Stomach smooth muscle (tissue), 2 donors: ENCODE data around the gene CYP46A1.
A peak's percentile ranks its signal among the peaks of the same experiment; 100 is the strongest.
"Not testable (repeated sequence)": the region's sequence is repeated elsewhere in the genome, so short reads cannot be mapped to it uniquely, and the experiment has no call there.

Experiments used
- H3K27ac ChIP-seq: one replicate; pipeline ENCODE4 v1.7.0; 2013; ENCODE audit warnings: mild to moderate bottlenecking, low read length, inconsistent platforms
- H3K27me3 ChIP-seq, 2 donors: one replicate each; pipeline ENCODE4 v1.7.0; 2013; ENCODE audit warnings: low read length in 2 of 2; ENCODE audit not compliant: insufficient read depth in 2 of 2, control insufficient read depth in 1 of 2
- H3K36me3 ChIP-seq, 2 donors: one replicate each; pipeline ENCODE4 v1.7.0; 2013; ENCODE audit warnings: low read length in 2 of 2; ENCODE audit not compliant: control insufficient read depth in 2 of 2, insufficient read depth in 2 of 2
- H3K4me1 ChIP-seq: one replicate; pipeline ENCODE4 v1.7.0; 2013; ENCODE audit warnings: low read length; ENCODE audit not compliant: control insufficient read depth, insufficient read depth
- H3K4me3 ChIP-seq, 2 donors: one replicate each; pipeline ENCODE4 v1.7.0; 2013; ENCODE audit warnings: low read length in 2 of 2
- H3K9ac ChIP-seq, 2 donors: one replicate each; pipeline ENCODE4 v1.7.0; 2013; ENCODE audit warnings: low read length in 2 of 2, mild to moderate bottlenecking in 1 of 2
- H3K9me3 ChIP-seq, 2 donors: one replicate each; pipeline ENCODE4 v1.7.0; 2013; ENCODE audit warnings: low read length in 2 of 2; ENCODE audit not compliant: control insufficient read depth in 2 of 2
- donor health status: healthy.
- donor health status: Pancreatic carcinoma.

CYP46A1 gene

GRCh38 chr14:99762911-99763310, 78.8 kb downstream of the CYP46A1 start:
- H3K4me3 ChIP-seq, H3K9ac ChIP-seq, H3K27me3 ChIP-seq, H3K36me3 ChIP-seq, H3K9me3 ChIP-seq: not testable (repeated sequence)
- peak overlapping the region; percentile 58 for H3K27ac ChIP-seq
- peaks cover 59% of the 10 kb centered on the region for H3K4me1 ChIP-seq

GRCh38 chr14:99763527-99764221, 79.6 kb downstream of the CYP46A1 start:
- H3K9ac ChIP-seq: no peak overlapping the region
- peaks cover 59% of the 10 kb centered on the region for H3K4me1 ChIP-seq
- H3K27me3 ChIP-seq: no peaks in the 10 kb centered on the region
- H3K9me3 ChIP-seq: no peaks in the 10 kb centered on the region
- no peak overlapping the region for H3K4me3 ChIP-seq
- peak overlapping the region; percentile 58 for H3K27ac ChIP-seq
- H3K36me3 ChIP-seq: peaks cover 0 to 4% of the 10 kb centered on the region in 2 donors

GRCh38 chr14:99764222-99764706, 80.2 kb downstream of the CYP46A1 start:
- Histone ChIP-seq H3K4me3 (no peak overlapping the region), H3K9me3 (no peaks in the 10 kb centered on the region), H3K36me3 (peaks cover 0 to 4% of the 10 kb centered on the region in 2 donors), H3K27me3 (no peaks in the 10 kb centered on the region), H3K4me1 (peaks cover 58% of the 10 kb centered on the region), H3K9ac (no peak overlapping the region), H3K27ac (peak overlapping the region; percentile 58)

GRCh38 chr14:99768381-99768780, 84.3 kb downstream of the CYP46A1 start:
- no peak overlapping the region for H3K4me3 ChIP-seq
- H3K36me3 ChIP-seq: peaks cover 0 to 4% of the 10 kb centered on the region in 2 donors
- H3K27ac ChIP-seq: peak overlapping the region; percentile 88
- H3K4me1 ChIP-seq: peaks cover 53% of the 10 kb centered on the region
- H3K9me3 ChIP-seq: no peaks in the 10 kb centered on the region
- no peak overlapping the region for H3K9ac ChIP-seq
- no peaks in the 10 kb centered on the region for H3K27me3 ChIP-seq

- peaks cover 0 to 2% of the 10 kb centered on the region in 2 donors for H3K36me3 ChIP-seq
- peak overlapping the region; percentile 88 for H3K27ac ChIP-seq
- no peaks in the 10 kb centered on the region for H3K27me3 ChIP-seq
- H3K9ac ChIP-seq: no peak overlapping the region
- no peak overlapping the region for H3K4me3 ChIP-seq
- H3K4me1 ChIP-seq: peaks cover 56% of the 10 kb centered on the region
- no peaks in the 10 kb centered on the region for H3K9me3 ChIP-seq
Measured at GRCh38 chr14:99769123-99769522, 85.0 kb downstream of the CYP46A1 start.

- no peaks in the 10 kb centered on the region for H3K27me3 ChIP-seq
- H3K4me1 ChIP-seq: peaks cover 59% of the 10 kb centered on the region
- H3K9ac ChIP-seq: no peak overlapping the region
- no peaks in the 10 kb centered on the region for H3K9me3 ChIP-seq
- no peak overlapping the region for H3K4me3 ChIP-seq
- H3K36me3 ChIP-seq: no peaks in the 10 kb centered on the region
- peak overlapping the region; percentile 88 for H3K27ac ChIP-seq
Measured at GRCh38 chr14:99769799-99770198, 85.7 kb downstream of the CYP46A1 start.

GRCh38 chr14:99772371-99773283, 88.5 kb downstream of the CYP46A1 start:
- Histone ChIP-seq H3K27ac (peak overlapping the region; percentile 95), H3K4me3 (peak overlapping the region in 1 of 2 donors; percentile 22), H3K9ac (peak overlapping the region in 1 of 2 donors; percentile 36), H3K9me3 (no peaks in the 10 kb centered on the region), H3K27me3 (no peaks in the 10 kb centered on the region), H3K36me3 (no peaks in the 10 kb centered on the region), H3K4me1 (peaks cover 60% of the 10 kb centered on the region)

GRCh38 chr14:99773521-99774497, 89.7 kb downstream of the CYP46A1 start:
- peak overlapping the region; percentile 0 to 52 for H3K4me3 ChIP-seq
- H3K4me1 ChIP-seq: peaks cover 48% of the 10 kb centered on the region
- peak overlapping the region; percentile 95 for H3K27ac ChIP-seq
- peak overlapping the region; percentile 13 to 55 for H3K9ac ChIP-seq
- H3K9me3 ChIP-seq: peaks cover 0 to 3% of the 10 kb centered on the region in 2 donors
- H3K27me3 ChIP-seq: no peaks in the 10 kb centered on the region
- H3K36me3 ChIP-seq: no peaks in the 10 kb centered on the region

- peak overlapping the region; percentile 4 to 55 for H3K4me3 ChIP-seq
Measured at GRCh38 chr14:99774556-99775307, 90.6 kb downstream of the CYP46A1 start.

More at GRCh38 chr14:99774556-99775307, 90.6 kb downstream of the CYP46A1 start:
- Histone ChIP-seq H3K9ac (peak overlapping the region; percentile 55 to 68), H3K4me1 (peaks cover 41% of the 10 kb centered on the region), H3K36me3 (no peaks in the 10 kb centered on the region), H3K9me3 (peaks cover 0 to 3% of the 10 kb centered on the region in 2 donors), H3K27me3 (no peaks in the 10 kb centered on the region), H3K27ac (peak overlapping the region; percentile 95)
